Suprapubic skin (tissue), 4 donors: ENCODE data around the gene IFFO2.

Experiments
- EP300 ChIP-seq: sonication (generic); formaldehyde crosslinking; IDR thresholded peaks from one replicate; pipeline ENCODE4 v1.6.1; 2017; ENCODE audit warnings: antibody characterized with exemption
- POLR2A ChIP-seq, 2 donors: fragments of 450-650 bp; IDR thresholded peaks; one replicate each; pipeline ENCODE4 v1.6.1; 2017; ENCODE audit warnings: antibody characterized with exemption in 2 of 2, mild to moderate bottlenecking in 2 of 2, moderate library complexity in 2 of 2
- POLR2AphosphoS5 ChIP-seq, 3 donors: sonication (generic); formaldehyde crosslinking; IDR thresholded peaks; one replicate each; pipeline ENCODE4 v1.6.1; 2017; ENCODE audit warnings: antibody characterized with exemption in 3 of 3
- TF ChIP-seq, protein P1 (sequence below), 2 donors: fragments of 200-600 bp in 1 of 2; fragments of 450-650 bp in 1 of 2; sonication (generic) in 1 of 2; IDR thresholded peaks; one replicate each; pipeline ENCODE4 v1.5.1; 2016 to 2019; ENCODE audit warnings: antibody characterized with exemption in 2 of 2, mild to moderate bottlenecking in 1 of 2, moderate library complexity in 1 of 2

DNA sequence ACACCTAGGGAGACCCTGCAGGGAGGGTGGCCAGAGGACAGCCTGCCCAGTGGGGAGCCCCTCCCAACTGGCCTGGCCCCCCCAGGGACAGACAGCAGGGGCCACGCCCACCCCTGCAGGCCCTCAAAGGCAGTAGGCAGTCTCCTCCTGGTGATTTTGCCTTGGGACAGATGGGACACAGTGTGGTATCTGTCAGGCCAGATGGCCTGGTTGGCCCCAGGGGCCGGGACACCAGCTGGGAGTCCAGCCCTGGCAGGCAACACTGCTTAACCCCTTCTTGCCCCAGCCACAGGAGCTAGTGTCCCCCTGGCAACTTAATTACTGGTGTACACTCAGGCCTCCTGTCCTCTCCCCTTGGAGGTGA lies 17.8 kb downstream of the IFFO2 start:
- TF ChIP-seq, protein P1, sequence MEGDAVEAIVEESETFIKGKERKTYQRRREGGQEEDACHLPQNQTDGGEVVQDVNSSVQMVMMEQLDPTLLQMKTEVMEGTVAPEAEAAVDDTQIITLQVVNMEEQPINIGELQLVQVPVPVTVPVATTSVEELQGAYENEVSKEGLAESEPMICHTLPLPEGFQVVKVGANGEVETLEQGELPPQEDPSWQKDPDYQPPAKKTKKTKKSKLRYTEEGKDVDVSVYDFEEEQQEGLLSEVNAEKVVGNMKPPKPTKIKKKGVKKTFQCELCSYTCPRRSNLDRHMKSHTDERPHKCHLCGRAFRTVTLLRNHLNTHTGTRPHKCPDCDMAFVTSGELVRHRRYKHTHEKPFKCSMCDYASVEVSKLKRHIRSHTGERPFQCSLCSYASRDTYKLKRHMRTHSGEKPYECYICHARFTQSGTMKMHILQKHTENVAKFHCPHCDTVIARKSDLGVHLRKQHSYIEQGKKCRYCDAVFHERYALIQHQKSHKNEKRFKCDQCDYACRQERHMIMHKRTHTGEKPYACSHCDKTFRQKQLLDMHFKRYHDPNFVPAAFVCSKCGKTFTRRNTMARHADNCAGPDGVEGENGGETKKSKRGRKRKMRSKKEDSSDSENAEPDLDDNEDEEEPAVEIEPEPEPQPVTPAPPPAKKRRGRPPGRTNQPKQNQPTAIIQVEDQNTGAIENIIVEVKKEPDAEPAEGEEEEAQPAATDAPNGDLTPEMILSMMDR (IDR thresholded peaks at IDR 0.05), result no peak
- TF ChIP-seq POLR2A (IDR thresholded peaks at IDR 0.05) (no peak), EP300 (no peak), POLR2AphosphoS5 (IDR thresholded peaks at IDR 0.05) (no peak)
